ENCODE measurements around the gene MAF.

The MAF gene

GRCh38 chr16:79571065-79571902 is 29.3 kb downstream of the MAF start:
- H3K4me3 ChIP-seq (ENCODE audit: low read length), result no peak overlapping the region
- no peak for DNase-seq (ENCODE audit: low read depth)
- no peak for TF ChIP-seq CTCF (conservative IDR thresholded peaks at IDR 0.05; ENCODE audit: low read depth, low read length)

GRCh38 chr16:79564671-79565107 is 35.8 kb downstream of the MAF start:
- no peak for TF ChIP-seq CTCF (conservative IDR thresholded peaks at IDR 0.05; ENCODE audit: low read depth, low read length)
- DNase-seq (ENCODE audit: low read depth), result no peak

GRCh38 chr16:79563921-79564320 is 36.6 kb downstream of the MAF start:
- DNase-seq (ENCODE audit: low read depth), result no peak
- no peak for TF ChIP-seq CTCF (conservative IDR thresholded peaks at IDR 0.05; ENCODE audit: low read depth, low read length)
- no peak overlapping the region for H3K4me3 ChIP-seq (ENCODE audit: low read length)

More at GRCh38 chr16:79564671-79565107, 35.8 kb downstream of the MAF start:
- H3K4me3 ChIP-seq (ENCODE audit: low read length), result no peak overlapping the region

GRCh38 chr16:79562166-79562823 is 38.2 kb downstream of the MAF start:
- no peak for DNase-seq (ENCODE audit: low read depth)
- no peak for TF ChIP-seq CTCF (conservative IDR thresholded peaks at IDR 0.05; ENCODE audit: low read depth, low read length)
- no peak overlapping the region for H3K4me3 ChIP-seq (ENCODE audit: low read length)

GRCh38 chr16:79561729-79562128 is 38.8 kb downstream of the MAF start:
- no peak overlapping the region for H3K4me3 ChIP-seq (ENCODE audit: low read length)
- no peak for TF ChIP-seq CTCF (conservative IDR thresholded peaks at IDR 0.05; ENCODE audit: low read depth, low read length)
- DNase-seq (ENCODE audit: low read depth), result no peak

- no peak for DNase-seq (ENCODE audit: low read depth)
- no peak overlapping the region for H3K4me3 ChIP-seq (ENCODE audit: low read length)
- TF ChIP-seq CTCF (conservative IDR thresholded peaks at IDR 0.05; ENCODE audit: low read depth, low read length), result no peak
Observed at GRCh38 chr16:79560923-79561322, 39.6 kb downstream of the MAF start.

Data from retinal pigment epithelial cell (primary cell).